ENCODE measurements around the gene SRGAP2B. TPM values are rescaled to one million over a fixed set of nuclear protein-coding genes. Genes with fewer than 3 reads are reported as not detected.
"Not testable (repeated sequence)": the region's sequence is repeated elsewhere in the genome, so short reads cannot be mapped to it uniquely, and the experiment has no call there.

The SRGAP2B gene
- total RNA-seq, 1 donor from 2014 or later: 46.8 TPM

DNA sequence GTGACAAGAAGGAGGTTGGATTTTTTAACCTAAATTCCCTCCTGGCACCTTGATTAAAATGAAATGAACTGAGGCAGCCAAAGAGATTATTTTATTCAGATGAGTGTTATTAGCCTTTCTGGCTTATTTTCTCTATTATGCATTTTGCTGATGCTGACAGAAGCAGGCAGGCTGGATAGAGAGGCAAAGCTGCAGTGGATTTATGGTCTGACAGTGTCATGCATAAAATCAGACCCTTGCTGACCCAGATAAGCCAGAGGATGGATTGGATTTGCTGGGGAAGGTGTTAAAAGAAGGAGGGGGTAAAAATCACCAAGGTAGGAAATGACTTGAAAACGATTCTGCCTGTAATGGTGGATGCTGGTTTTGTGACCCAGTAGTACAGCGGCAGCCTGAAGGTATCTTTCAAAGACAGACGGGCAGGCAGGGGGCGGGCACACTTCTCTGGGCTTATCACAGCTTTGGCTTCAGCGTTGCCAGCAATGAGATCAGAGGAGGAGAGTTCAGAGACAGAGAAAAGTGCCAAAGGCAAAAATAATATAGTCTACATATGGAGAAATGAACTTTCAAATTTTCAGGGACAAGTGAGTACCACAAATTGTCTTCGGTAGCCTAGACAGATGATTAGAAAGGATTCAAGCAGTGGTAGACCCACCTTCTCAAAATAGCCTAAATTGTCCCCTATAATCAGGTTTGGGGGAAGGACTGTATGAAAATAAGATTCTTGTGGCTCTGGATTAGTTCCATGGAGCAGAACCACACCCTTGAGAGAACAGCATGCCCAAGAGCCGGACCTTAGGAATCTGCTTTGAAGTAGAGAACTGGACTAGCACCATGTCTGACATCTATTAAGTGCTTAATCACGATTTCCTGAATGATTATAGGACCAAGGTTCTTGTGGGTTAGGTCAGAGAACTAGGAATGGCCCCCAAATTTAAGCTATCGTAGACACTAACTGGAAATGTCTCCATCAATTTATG, 133.2 kb downstream of the SRGAP2B start:
- not testable (repeated sequence) for DNase-seq (ENCODE audit: extremely low read depth, low read depth, low spot score)

DNA sequence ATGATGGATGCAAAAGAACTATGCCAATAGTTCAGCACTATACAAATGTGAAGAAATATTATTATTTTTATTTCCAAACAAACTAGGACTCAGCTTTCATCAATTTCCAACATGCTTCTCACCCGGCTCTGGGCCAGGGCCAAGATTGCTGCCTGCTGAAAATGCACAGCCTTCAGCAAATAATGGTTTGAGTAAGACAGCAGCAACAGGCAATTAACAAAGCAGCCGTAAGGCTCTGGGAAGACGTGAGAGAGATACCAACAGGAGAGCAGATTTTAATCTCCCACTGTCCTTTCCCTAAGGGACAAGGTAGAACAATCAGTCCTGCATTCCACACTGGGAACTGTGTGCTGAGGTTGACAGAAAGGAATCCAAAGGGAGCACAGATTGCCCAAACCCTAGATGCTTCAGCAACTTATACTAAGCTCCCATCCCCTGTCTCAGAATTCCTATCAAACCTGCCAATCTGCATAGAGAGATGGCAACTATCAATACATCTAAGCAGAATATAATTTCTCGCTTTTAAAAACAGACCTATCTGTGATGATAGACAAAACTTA, 134.1 kb downstream of the SRGAP2B start:
- DNase-seq (ENCODE audit: extremely low read depth, low read depth, low spot score): not testable (repeated sequence)

DNA sequence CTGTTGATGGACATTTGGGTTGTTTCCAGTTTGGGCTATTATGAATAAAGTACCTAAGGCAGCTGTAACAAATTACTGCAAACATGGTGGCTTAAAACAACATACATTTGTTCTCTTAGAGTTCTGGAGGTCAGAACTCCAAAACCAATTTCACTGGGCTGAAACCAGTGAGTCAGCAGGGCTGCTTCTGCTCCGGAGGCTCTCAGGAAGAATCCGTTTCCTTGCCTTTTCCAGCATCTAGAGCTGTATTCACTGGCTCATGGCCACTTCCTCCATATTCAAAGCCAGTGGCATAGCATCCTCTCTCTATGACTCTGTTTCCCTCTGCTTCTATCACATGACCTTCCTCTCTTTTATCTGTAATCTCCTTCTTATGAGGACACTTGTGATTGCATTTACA, 146.7 kb downstream of the SRGAP2B start:
- DNase-seq (ENCODE audit: extremely low read depth, low read depth, low spot score): not testable (repeated sequence)

DNA sequence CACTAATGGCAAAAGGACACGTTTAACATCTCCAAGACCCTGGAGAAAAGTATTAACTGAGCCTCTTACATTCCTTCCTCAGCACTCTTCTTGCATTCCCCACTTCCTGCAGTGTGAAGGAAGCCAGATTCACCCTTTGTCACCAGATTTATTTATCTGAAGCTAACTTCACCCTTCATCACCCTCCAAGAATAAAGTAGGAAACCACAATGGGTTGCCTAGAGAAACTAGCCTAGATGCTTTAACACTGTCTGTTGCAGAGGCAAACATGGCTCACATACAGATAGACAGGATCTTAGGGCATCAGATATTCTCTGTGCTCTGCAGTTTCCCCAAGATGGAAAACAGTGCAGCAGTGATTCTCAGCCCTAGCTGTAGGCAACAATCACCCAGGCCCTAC, 147.6 kb downstream of the SRGAP2B start:
- DNase-seq (ENCODE audit: extremely low read depth, low read depth, low spot score): not testable (repeated sequence)

DNA sequence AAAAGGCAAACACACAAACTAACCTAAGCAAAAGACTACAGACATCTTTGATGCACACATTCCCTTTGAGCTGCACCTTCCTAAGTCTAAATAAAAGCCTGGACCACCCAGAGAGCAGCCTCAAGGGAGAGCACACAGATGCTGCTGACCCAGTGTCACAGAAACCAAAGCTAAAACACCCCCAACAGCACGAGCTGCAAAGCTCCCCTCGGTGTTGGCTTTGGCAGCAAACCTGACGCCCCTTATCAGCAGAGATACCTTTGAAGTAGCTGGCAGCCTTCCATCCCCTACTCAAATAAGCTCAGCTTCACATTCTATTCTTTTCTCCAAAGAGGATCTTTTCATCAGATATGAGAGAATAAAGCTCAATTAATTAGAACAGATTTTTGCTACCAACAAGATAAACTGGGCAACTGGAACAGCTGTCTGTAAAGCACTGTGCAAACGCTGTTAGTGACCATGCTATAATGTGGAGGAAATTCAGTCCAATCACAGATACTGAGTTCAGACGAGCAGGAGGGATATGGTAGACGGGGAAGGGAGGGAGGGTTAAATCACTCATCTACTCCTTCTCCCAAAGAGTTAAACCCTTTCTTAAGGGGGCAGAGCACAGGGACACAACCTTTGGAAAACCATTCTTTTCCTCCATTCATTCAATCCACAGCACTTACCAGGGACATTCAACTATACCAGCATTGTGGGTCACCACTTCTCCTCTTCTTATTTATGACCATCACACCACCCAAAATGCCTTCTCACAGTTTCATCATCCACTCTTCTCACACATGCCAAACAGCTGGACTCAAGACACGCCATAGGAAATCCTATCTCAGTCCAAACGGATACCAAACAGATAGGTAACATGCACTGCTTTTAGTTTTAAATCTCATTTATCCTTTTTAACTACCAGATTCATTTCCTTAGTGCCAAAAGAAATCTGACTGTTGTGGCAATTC, 148.3 kb downstream of the SRGAP2B start:
- DNase-seq (ENCODE audit: extremely low read depth, low read depth, low spot score): not testable (repeated sequence)

DNA sequence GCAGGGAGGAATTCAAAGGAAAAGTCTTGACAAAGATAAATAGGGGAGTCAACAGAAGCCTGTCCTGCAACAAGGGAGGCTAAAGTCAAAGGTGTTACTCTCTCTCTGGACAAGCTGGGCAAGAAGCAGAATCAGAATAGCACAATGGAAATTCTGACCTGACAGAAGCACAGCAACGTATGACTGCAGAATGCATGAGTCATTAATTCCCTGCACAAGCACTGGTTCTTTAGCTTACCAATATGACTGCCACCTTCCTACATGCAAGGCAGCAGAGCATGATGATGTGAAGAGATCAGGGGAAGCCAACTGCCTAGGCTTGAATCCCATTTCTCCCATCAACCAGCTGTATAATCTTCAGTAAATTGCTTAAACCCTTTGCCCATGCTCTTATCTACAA, 153.4 kb downstream of the SRGAP2B start:
- DNase-seq (ENCODE audit: extremely low read depth, low read depth, low spot score): not testable (repeated sequence)

DNA sequence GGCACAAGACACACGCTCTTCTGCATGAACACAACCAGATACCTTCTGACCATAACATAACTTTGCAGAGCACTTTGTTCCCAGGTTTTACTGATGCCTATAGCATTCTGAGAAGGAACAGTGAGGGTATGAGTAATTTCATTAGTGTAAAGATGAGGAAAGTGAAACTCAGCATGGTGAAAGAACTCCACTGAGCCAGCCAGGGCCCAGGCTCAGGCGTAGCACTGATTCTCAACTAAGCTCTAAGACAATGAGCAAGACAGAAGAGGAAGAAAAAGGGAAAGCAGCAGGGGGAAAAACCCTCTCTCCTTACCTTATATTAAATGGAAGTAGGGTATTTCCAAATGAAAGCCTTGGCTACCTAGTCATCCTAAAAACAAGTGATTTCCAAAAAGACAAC, 155.1 kb downstream of the SRGAP2B start:
- DNase-seq (ENCODE audit: extremely low read depth, low read depth, low spot score): not testable (repeated sequence)

DNA sequence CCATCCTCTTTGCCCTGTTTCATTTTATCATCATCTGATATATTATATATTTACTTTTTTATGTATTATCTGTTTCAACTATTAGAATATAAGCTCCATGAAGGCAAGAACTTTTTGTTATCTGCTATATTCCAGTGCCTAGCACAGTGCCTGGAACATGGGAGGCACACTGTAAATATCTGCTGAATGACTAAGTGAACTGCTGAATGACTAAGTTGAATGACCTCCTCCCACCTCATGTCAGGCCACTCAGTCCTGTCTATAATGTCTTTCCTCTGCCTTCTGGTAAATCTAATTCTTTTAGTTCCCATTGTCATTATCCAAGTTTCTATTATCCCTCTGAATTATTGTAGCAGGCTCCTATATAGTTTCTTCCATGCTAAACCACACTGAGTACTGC, 156.5 kb downstream of the SRGAP2B start:
- not testable (repeated sequence) for DNase-seq (ENCODE audit: extremely low read depth, low read depth, low spot score)

DNA sequence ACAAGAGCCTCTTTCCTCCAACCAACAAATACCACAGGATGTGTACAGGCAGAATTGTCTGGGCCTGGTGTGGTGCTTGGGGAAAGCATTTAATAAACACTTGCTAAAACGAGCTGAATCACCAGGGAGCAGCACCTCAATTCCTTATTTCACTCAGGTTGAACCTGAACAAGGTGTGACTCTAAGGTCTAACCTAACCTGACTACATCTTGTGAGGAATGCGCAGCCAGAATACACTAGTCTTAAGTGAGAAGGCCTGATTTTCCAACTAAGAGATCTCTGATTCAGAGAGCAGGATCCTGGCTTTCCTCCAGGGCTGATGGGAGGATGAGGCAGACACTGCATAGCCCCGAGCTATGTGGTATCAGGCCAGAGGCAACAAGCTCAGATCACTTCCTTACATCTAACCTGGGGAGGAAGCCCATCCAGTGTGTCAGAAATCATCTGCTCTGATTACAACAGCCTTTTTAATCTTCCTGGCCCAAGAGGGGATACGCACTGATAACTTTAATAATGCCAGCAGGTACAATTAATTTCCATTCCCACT, 158.9 kb downstream of the SRGAP2B start:
- not testable (repeated sequence) for DNase-seq (ENCODE audit: extremely low read depth, low read depth, low spot score)

DNA sequence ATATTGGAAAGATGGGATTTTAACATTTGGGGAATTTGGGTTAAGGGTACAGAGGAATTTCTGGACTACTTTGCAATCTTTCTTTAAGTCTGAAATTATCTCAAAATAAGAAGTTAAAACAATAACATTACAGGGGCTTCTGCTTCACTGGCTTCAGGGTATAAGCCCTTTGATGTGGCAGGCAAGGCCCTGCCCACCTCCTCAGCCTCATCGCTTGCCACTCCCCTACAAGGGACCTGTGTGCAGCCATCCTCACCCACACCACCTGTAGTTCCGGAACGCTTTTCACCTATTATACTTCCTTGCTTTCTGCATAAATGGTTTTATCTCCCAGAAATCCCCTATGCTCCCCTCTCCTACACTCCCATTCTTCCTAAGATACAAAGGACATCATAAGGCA, 159.8 kb downstream of the SRGAP2B start:
- DNase-seq (ENCODE audit: extremely low read depth, low read depth, low spot score): not testable (repeated sequence)

DNA sequence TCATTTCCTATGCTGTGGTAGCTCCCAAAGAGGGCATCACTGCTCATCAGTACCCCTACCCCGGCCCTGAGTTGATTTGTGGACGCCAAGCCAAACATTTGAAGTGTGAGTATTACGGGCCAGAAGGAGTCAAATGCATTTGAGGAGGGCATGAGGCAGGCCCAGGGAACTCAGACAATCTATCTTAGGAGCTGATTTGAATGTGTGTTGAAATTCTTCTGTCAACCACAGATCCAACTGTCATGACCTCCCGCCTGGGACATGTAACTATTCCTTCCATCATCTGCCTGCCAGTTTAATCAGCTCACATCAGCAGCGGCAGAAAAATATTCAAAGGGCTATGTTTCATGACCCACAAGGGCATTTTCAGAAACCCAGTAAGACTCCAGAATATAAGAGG, 162.1 kb downstream of the SRGAP2B start:
- not testable (repeated sequence) for DNase-seq (ENCODE audit: extremely low read depth, low read depth, low spot score)

DNA sequence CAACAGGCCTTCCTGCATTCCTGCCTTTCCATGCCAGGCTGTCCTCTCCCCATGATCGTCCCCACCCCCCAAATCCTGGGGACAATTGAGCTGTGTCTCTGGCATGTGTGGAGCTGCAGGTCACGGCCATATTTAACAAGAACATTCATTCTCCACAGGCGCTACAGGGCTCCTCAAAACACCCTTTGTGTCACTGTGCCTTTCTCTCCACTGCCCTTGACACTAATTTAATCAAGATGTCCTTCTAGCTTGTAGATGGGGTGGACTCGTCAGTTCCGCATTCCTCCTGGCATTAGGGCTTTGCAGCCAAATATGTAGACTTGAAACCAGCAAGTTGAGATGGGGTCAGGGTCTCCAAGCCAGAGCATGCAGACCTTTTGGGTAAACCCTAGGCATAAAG, 163.0 kb downstream of the SRGAP2B start:
- not testable (repeated sequence) for DNase-seq (ENCODE audit: extremely low read depth, low read depth, low spot score)

DNA sequence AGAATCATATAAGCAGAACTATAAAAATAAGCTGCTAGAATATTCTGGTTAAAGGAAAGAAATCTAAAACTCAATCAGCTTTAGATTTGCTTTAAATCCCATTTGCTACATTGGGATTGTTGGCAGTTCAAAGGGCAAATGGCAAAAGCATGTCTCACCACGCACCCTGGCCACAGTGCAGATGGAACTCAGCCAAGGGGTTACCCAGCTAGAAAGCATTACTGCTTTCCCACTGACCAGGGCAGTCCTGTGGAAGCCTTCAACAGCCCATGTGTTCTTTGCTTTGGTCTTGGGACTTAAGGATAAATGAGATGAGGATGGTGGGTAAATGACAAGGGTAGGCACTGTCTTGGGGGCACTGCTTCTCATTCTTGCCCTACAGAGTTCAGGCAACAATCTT, 163.6 kb downstream of the SRGAP2B start:
- DNase-seq (ENCODE audit: extremely low read depth, low read depth, low spot score): not testable (repeated sequence)

DNA sequence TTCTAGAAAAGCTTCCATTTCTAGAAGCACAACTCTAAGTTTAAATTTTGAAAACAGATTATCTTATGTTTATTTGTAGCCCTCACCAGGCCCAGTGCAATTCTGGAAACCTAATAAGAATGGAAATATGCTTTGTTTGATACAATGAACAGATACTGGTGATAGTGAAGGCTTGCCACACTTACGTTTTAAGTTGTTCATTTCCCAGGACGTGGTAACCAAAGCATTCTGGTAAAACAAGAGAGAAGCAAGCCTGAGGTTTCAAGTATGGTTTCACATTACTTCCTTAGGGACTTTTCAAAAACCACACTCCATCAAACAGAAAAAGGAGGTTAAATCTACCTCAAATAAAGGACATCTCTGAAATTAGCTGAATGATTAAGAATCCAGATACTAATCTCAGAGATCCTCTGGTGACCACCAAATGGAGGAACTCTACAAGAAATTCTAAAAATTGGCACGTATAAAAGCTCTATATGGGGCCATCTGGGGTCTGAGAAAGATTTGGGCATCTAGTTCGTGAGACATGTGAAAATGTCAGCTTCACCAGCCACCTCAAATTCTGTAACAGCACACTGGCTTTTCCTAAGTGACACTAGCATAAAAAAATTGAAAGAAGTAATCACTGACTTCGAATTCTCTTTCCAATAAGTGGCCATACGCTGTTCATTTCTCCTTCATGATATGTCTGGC, 164.9 kb downstream of the SRGAP2B start:
- DNase-seq (ENCODE audit: extremely low read depth, low read depth, low spot score): not testable (repeated sequence)

DNA sequence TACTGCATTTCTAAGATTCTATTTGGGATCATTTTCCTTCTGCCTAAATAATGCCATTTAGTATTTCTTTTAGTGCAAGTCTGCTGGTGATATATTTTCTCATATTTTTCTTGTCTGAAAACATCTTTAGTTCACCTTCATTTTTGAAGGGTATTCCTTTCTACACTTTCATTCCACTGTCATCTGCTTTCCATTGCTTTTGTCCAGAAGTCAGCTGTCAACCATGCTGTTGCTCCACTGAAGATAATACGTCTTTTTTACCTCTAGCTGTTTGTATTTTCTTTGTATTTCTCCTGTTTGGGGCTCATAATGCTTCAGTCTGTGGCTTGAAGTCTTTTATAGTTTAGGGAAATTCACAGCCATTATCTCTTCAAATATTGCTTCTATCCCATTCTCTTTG, 167.8 kb downstream of the SRGAP2B start:
- not testable (repeated sequence) for DNase-seq (ENCODE audit: extremely low read depth, low read depth, low spot score)

DNA sequence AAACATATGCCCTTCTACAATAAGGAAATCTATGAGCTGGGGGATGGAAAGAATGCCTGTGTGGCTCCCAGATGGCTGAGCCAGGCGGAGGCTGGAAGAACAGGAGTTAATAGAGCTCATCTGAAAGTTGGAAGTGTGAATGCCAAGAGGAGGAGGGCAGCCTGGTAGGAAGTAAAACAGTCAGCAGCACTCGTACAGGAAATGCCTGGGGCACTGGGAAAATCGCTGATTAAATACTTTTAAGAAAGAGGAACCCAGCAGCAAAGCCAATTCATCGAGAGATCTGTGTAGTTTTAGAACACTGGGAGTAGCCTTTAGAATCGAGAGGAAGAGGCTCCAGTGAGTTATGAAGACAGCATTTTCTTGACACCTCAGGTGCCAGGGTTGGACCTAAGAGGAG, 171.5 kb downstream of the SRGAP2B start:
- not testable (repeated sequence) for DNase-seq (ENCODE audit: extremely low read depth, low read depth, low spot score)

DNA sequence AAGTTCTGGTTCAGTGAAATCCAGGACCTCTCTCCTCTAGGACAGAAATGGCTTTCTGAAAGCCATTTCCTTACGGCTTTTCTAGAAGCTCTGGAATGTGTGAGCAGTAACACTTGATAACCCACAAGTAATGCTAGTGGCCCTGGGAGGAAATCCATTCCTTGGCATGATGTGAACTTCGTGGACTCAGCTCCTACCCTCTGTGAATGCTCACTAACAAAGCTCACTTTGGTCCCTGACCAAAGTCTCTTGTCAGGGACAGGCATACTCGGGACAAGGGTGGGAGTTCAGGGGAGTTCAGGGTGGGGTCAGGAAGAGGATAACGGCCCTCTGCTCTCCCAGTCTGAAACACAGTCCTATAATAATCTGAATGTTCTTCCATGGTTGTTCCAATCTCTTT, 172.3 kb downstream of the SRGAP2B start:
- not testable (repeated sequence) for DNase-seq (ENCODE audit: extremely low read depth, low read depth, low spot score)

DNA sequence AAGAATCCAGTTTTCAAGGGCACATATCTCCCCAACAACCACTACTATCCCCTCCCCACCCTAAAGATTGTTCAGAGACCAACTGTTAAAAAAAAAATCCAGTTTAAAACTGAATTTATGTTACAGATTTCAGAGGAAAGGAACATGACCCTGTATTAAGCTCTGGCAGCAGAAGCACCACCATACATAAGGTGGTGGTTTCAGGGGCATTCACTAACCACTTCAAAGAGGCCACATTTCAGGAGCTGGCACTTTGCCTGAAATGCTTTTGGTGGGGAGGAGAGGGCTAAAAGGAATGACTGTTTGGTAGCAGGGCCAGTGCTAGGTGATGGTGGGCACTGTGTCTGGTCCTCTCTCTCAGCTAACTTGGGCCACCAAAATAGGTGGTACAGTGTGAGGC, 176.0 kb downstream of the SRGAP2B start:
- not testable (repeated sequence) for DNase-seq (ENCODE audit: extremely low read depth, low read depth, low spot score)

DNA sequence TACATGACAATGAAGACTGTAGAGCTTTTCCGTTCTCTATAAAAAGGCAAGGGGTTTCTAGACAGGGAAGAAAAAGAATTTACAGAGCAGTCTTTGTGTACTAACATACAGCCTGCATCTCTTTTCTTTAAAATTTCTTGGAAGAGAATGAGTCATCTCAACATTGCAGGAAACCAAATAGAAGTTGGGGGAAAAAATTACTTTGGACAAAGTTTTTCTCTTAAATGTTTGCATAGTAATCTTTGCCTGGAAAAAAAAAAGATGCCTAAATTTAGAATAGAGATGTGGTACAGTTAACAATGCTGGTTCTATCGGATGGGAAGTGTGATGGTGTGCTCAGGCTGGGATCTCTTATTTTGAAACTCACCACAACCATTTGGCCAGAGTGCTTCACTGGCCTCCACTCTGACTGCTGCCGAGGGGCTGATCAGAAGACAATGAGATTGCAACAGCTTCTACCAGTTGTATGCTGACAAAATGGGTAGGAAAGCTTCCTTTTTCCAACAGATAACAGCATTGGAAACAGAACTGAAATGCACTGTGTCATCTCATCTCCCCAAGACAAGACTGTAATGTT, 177.0 kb downstream of the SRGAP2B start:
- not testable (repeated sequence) for DNase-seq (ENCODE audit: extremely low read depth, low read depth, low spot score)

Measured in glomerular endothelial cell (primary cell).